ENCODE results near the gene SLC31A2. TPM values are rescaled to one million over a fixed set of nuclear protein-coding genes. Genes with fewer than 3 reads are reported as not detected.

Gene SLC31A2
- total RNA-seq, 1 donor from 2014 or later: 7.1 TPM

- Mint-ChIP-seq H3K4me1 (ENCODE audit: low read depth, unreplicated experiment) (peaks cover 10% of the 10 kb centered on the region), H3K9me3 (ENCODE audit: unreplicated experiment) (no peaks in the 10 kb centered on the region), H3K4me3 (ENCODE audit: unreplicated experiment) (no peak overlapping the region), H3K27ac (ENCODE audit: unreplicated experiment) (no peak overlapping the region), H3K36me3 (ENCODE audit: low read depth, unreplicated experiment) (peaks cover 47% of the 10 kb centered on the region), H3K27me3 (ENCODE audit: low read depth, unreplicated experiment) (no peaks in the 10 kb centered on the region)
- TF ChIP-seq CTCF (IDR thresholded peaks at IDR 0.05; ENCODE audit: insufficient read depth, low read depth, low read length): no peak
- TF ChIP-seq EZH2 (IDR thresholded peaks at IDR 0.05; ENCODE audit: insufficient read depth, low read length): no peak
- no peaks in the 10 kb centered on the region for H3K79me2 ChIP-seq (ENCODE audit: insufficient read depth, low read length)
- H3K4me2 ChIP-seq (ENCODE audit: low read length): no peak overlapping the region
- H3K9ac ChIP-seq (ENCODE audit: low read length): no peak overlapping the region
- H3K27ac ChIP-seq (ENCODE audit: low read depth, low read length): no peak overlapping the region
- peak; percentile 50 for DNase-seq (ENCODE audit: low read depth)
- peaks cover 6% of the 10 kb centered on the region for H4K20me1 ChIP-seq (ENCODE audit: insufficient read depth, low read length)
- no peak overlapping the region for H2AFZ ChIP-seq (ENCODE audit: low read depth, low read length)
- H3K36me3 ChIP-seq (ENCODE audit: insufficient read depth, low read length): peaks cover 26% of the 10 kb centered on the region
- FAIRE-seq: peak; percentile 47
- H3K9me3 ChIP-seq (ENCODE audit: insufficient read depth, low read depth, low read length): no peaks in the 10 kb centered on the region
- H3K27me3 ChIP-seq (ENCODE audit: insufficient read depth, low read length): no peaks in the 10 kb centered on the region
- no peak overlapping the region for H3K4me3 ChIP-seq (ENCODE audit: insufficient read depth, low read depth, low read length)
- H3K4me1 ChIP-seq (ENCODE audit: insufficient read depth, low read length): peaks cover 11% of the 10 kb centered on the region
These were observed 13.9 kb downstream of the SLC31A2 start for GRCh38 chr9:113164536-113165300.

GRCh38 chr9:113166039-113166438 lies 15.2 kb downstream of the SLC31A2 start:
- H3K4me3 ChIP-seq (ENCODE audit: insufficient read depth, low read depth, low read length): no peak overlapping the region
- H3K27ac ChIP-seq (ENCODE audit: low read depth, low read length): no peak overlapping the region
- Mint-ChIP-seq H3K4me1 (ENCODE audit: low read depth, unreplicated experiment) (peaks cover 5% of the 10 kb centered on the region), H3K27me3 (ENCODE audit: low read depth, unreplicated experiment) (no peaks in the 10 kb centered on the region), H3K4me3 (ENCODE audit: unreplicated experiment) (no peak overlapping the region), H3K27ac (ENCODE audit: unreplicated experiment) (no peak overlapping the region), H3K36me3 (ENCODE audit: low read depth, unreplicated experiment) (peaks cover 49% of the 10 kb centered on the region), H3K9me3 (ENCODE audit: unreplicated experiment) (no peaks in the 10 kb centered on the region)
- TF ChIP-seq CTCF (IDR thresholded peaks at IDR 0.05; ENCODE audit: insufficient read depth, low read depth, low read length) (no peak), EZH2 (IDR thresholded peaks at IDR 0.05; ENCODE audit: insufficient read depth, low read length) (no peak)
- FAIRE-seq (no peak), DNase-seq (ENCODE audit: low read depth) (no peak)
- no peaks in the 10 kb centered on the region for H3K79me2 ChIP-seq (ENCODE audit: insufficient read depth, low read length)
- H2AFZ ChIP-seq (ENCODE audit: low read depth, low read length): no peak overlapping the region
- no peaks in the 10 kb centered on the region for H3K9me3 ChIP-seq (ENCODE audit: insufficient read depth, low read depth, low read length)
- H3K36me3 ChIP-seq (ENCODE audit: insufficient read depth, low read length): peaks cover 37% of the 10 kb centered on the region
- H3K27me3 ChIP-seq (ENCODE audit: insufficient read depth, low read length): no peaks in the 10 kb centered on the region
- H4K20me1 ChIP-seq (ENCODE audit: insufficient read depth, low read length): peaks cover 6% of the 10 kb centered on the region
- H3K9ac ChIP-seq (ENCODE audit: low read length): no peak overlapping the region
- H3K4me1 ChIP-seq (ENCODE audit: insufficient read depth, low read length): peaks cover 7% of the 10 kb centered on the region
- no peak overlapping the region for H3K4me2 ChIP-seq (ENCODE audit: low read length)

- Mint-ChIP-seq H3K9me3 (ENCODE audit: unreplicated experiment) (peaks cover 2% of the 10 kb centered on the region), H3K27me3 (ENCODE audit: low read depth, unreplicated experiment) (no peaks in the 10 kb centered on the region), H3K4me1 (ENCODE audit: low read depth, unreplicated experiment) (peaks cover 3% of the 10 kb centered on the region), H3K36me3 (ENCODE audit: low read depth, unreplicated experiment) (peaks cover 45% of the 10 kb centered on the region), H3K27ac (ENCODE audit: unreplicated experiment) (no peak overlapping the region), H3K4me3 (ENCODE audit: unreplicated experiment) (no peak overlapping the region)
- Histone ChIP-seq H3K79me2 (ENCODE audit: insufficient read depth, low read length) (no peaks in the 10 kb centered on the region), H3K9ac (ENCODE audit: low read length) (no peak overlapping the region), H3K9me3 (ENCODE audit: insufficient read depth, low read depth, low read length) (no peaks in the 10 kb centered on the region), H3K27me3 (ENCODE audit: insufficient read depth, low read length) (no peaks in the 10 kb centered on the region), H4K20me1 (ENCODE audit: insufficient read depth, low read length) (peaks cover 6% of the 10 kb centered on the region), H3K4me2 (ENCODE audit: low read length) (no peak overlapping the region), H2AFZ (ENCODE audit: low read depth, low read length) (no peak overlapping the region), H3K4me1 (ENCODE audit: insufficient read depth, low read length) (peaks cover 7% of the 10 kb centered on the region), H3K27ac (ENCODE audit: low read depth, low read length) (no peak overlapping the region), H3K36me3 (ENCODE audit: insufficient read depth, low read length) (peaks cover 52% of the 10 kb centered on the region), H3K4me3 (ENCODE audit: insufficient read depth, low read depth, low read length) (no peak overlapping the region)
- no peak for DNase-seq (ENCODE audit: low read depth)
- no peak for FAIRE-seq
- TF ChIP-seq CTCF (IDR thresholded peaks at IDR 0.05; ENCODE audit: insufficient read depth, low read depth, low read length) (no peak), EZH2 (IDR thresholded peaks at IDR 0.05; ENCODE audit: insufficient read depth, low read length) (no peak)
These were observed 18.0 kb downstream of the SLC31A2 start for GRCh38 chr9:113168809-113169208.

Data from astrocyte (in vitro differentiated cells and primary cell).